Thyroid gland (tissue), 4 donors: Measurements from ENCODE around the gene STH.

Source experiments
- POLR2A ChIP-seq, 2 donors: fragments of 450-650 bp; IDR thresholded peaks; one replicate each; pipeline ENCODE4 v1.6.1; 2017; ENCODE audit warnings: antibody characterized with exemption in 2 of 2, mild to moderate bottlenecking in 2 of 2, moderate library complexity in 1 of 2
- TF ChIP-seq, protein P1 (sequence below), 6 experiments: fragments of 200-600 bp in 3 of 6; fragments of 450-650 bp in 3 of 6; sonication (generic) in 3 of 6; IDR thresholded peaks; one replicate each; pipeline ENCODE4 v1.5.1; 2016 to 2019; ENCODE audit warnings: antibody characterized with exemption in 6 of 6, mild to moderate bottlenecking in 2 of 6, inconsistent platforms in 1 of 6, moderate library complexity in 1 of 6

DNA sequence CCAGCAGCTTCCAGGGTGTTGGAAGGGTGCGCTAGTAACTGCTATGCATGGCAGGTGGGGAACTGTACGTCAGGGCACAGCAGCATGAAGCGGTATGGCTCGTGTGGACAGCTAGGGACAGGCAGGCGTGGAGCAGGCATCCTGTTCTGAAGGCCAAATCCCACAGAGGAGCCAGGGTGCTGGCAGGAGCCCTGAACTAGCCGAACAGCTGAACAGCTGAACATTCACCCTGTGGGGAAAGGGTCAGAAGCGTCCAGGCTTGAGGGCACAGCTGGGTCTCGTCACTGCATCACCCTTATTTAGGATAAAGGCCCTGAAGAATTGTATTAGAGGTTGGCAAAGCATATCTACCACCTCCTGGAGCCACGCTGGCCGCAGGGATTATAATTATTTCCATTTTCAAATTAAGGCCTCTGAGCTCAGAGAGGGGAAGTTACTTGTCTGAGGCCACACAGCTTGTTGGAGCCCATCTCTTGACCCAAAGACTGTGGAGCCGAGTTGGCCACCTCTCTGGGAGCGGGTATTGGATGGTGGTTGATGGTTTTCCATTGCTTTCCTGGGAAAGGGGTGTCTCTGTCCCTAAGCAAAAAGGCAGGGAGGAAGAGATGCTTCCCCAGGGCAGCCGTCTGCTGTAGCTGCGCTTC is 3.3 kb upstream of the STH start:
- TF ChIP-seq, protein P1, sequence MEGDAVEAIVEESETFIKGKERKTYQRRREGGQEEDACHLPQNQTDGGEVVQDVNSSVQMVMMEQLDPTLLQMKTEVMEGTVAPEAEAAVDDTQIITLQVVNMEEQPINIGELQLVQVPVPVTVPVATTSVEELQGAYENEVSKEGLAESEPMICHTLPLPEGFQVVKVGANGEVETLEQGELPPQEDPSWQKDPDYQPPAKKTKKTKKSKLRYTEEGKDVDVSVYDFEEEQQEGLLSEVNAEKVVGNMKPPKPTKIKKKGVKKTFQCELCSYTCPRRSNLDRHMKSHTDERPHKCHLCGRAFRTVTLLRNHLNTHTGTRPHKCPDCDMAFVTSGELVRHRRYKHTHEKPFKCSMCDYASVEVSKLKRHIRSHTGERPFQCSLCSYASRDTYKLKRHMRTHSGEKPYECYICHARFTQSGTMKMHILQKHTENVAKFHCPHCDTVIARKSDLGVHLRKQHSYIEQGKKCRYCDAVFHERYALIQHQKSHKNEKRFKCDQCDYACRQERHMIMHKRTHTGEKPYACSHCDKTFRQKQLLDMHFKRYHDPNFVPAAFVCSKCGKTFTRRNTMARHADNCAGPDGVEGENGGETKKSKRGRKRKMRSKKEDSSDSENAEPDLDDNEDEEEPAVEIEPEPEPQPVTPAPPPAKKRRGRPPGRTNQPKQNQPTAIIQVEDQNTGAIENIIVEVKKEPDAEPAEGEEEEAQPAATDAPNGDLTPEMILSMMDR (IDR thresholded peaks at IDR 0.05): no peak
- no peak for TF ChIP-seq POLR2A (IDR thresholded peaks at IDR 0.05)
